Measurements from ENCODE around the gene VAMP8.

Gene VAMP8

DNA sequence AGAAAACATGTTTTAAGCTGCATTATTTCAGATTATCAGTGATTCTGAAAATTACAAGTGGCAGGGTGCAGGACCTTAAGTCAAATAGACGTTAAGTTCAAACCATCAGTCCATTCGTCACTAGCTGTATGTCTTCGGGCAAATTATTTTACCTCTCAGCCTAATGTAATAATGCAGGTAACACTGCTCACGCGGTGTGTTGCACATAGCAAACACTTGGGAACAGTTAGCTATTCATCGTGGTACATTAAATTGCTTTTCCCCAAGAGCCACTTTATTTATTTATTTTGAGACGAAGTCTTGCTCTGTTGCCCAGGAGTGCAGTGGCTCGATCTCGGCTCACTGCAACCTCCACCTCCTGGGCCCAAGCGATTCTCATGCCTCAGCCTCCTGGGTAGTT, 28.3 kb upstream of the VAMP8 start:
- ATAC-seq (ENCODE audit: insufficient read depth, low read depth): no peak
- H3K27ac ChIP-seq (ENCODE audit: low read length): no peak overlapping the region
- no peak overlapping the region for H2AFZ ChIP-seq (ENCODE audit: low read depth, low read length)
- no peak overlapping the region for H3K4me3 ChIP-seq (ENCODE audit: low read depth in 1 of 2, low read length in 2 of 2)
- 0 out of 2 replicates have a peak, but pooled peaks cover 2% of the 10 kb centered on the region for H3K79me2 ChIP-seq (ENCODE audit: insufficient read depth, low read length)
- H3K4me2 ChIP-seq (ENCODE audit: insufficient read depth, low read length): no peak overlapping the region
- TF ChIP-seq EZH2 (IDR thresholded peaks at IDR 0.05; ENCODE audit: borderline replicate concordance, low read depth, low read length, severe bottlenecking): no peak
- TF ChIP-seq, protein P1, sequence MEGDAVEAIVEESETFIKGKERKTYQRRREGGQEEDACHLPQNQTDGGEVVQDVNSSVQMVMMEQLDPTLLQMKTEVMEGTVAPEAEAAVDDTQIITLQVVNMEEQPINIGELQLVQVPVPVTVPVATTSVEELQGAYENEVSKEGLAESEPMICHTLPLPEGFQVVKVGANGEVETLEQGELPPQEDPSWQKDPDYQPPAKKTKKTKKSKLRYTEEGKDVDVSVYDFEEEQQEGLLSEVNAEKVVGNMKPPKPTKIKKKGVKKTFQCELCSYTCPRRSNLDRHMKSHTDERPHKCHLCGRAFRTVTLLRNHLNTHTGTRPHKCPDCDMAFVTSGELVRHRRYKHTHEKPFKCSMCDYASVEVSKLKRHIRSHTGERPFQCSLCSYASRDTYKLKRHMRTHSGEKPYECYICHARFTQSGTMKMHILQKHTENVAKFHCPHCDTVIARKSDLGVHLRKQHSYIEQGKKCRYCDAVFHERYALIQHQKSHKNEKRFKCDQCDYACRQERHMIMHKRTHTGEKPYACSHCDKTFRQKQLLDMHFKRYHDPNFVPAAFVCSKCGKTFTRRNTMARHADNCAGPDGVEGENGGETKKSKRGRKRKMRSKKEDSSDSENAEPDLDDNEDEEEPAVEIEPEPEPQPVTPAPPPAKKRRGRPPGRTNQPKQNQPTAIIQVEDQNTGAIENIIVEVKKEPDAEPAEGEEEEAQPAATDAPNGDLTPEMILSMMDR (IDR thresholded peaks at IDR 0.05; ENCODE audit: borderline replicate concordance, extremely low read depth, low read length, poor library complexity, severe bottlenecking): no peak
- DNase-seq: no peak
- no peaks in the 10 kb centered on the region for H3K9me3 ChIP-seq (ENCODE audit: insufficient read depth, low read length, severe bottlenecking)
- H3K27me3 ChIP-seq (ENCODE audit: insufficient read depth, low read length, poor library complexity): no peaks in the 10 kb centered on the region
- no peak overlapping the region for H3K9ac ChIP-seq (ENCODE audit: low read depth, low read length)
- H3K36me3 ChIP-seq (ENCODE audit: insufficient read depth, low read length): peaks cover 66% of the 10 kb centered on the region
- H3K4me1 ChIP-seq (ENCODE audit: insufficient read depth, low read length): no peaks in the 10 kb centered on the region
- H4K20me1 ChIP-seq (ENCODE audit: insufficient read depth, low read length): peaks cover 12% of the 10 kb centered on the region; the same call in 1 of the 2 replicates

DNA sequence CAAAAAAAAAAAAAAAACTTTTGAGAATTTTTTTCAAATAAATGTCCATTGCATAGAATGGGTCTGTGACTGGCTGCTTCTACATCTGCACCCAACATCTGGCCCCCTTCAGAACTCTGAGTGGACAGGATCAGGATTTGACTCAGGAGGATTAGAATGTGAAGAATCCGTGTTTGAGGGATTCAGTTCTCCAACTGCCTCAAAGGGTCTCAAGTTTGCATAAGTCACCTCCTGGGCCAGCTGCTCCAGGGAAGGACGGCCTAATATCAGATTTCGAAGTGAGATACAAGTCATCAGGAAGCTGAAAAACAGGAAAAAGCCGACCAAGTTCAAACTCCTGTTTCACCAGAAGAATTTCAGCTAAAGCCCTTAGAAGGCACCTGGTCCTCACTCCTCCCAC, 27.6 kb upstream of the VAMP8 start:
- Histone ChIP-seq H3K4me3 (ENCODE audit: low read depth in 1 of 2, low read length in 2 of 2) (no peak overlapping the region), H3K27ac (ENCODE audit: low read length) (no peak overlapping the region), H3K79me2 (ENCODE audit: insufficient read depth, low read length) (0 out of 2 replicates have a peak, but pooled peaks cover 2% of the 10 kb centered on the region), H4K20me1 (ENCODE audit: insufficient read depth, low read length) (peaks cover 7% of the 10 kb centered on the region; the same call in 1 of the 2 replicates), H2AFZ (ENCODE audit: low read depth, low read length) (no peak overlapping the region), H3K9ac (ENCODE audit: low read depth, low read length) (no peak overlapping the region), H3K27me3 (ENCODE audit: insufficient read depth, low read length, poor library complexity) (no peaks in the 10 kb centered on the region), H3K4me2 (ENCODE audit: insufficient read depth, low read length) (no peak overlapping the region), H3K4me1 (ENCODE audit: insufficient read depth, low read length) (no peaks in the 10 kb centered on the region), H3K36me3 (ENCODE audit: insufficient read depth, low read length) (peaks cover 66% of the 10 kb centered on the region), H3K9me3 (ENCODE audit: insufficient read depth, low read length, severe bottlenecking) (no peaks in the 10 kb centered on the region)
- TF ChIP-seq EZH2 (IDR thresholded peaks at IDR 0.05; ENCODE audit: borderline replicate concordance, low read depth, low read length, severe bottlenecking): no peak
- TF ChIP-seq, protein P1 (IDR thresholded peaks at IDR 0.05; ENCODE audit: borderline replicate concordance, extremely low read depth, low read length, poor library complexity, severe bottlenecking): no peak
- DNase-seq (no peak), ATAC-seq (ENCODE audit: insufficient read depth, low read depth) (no peak)

DNA sequence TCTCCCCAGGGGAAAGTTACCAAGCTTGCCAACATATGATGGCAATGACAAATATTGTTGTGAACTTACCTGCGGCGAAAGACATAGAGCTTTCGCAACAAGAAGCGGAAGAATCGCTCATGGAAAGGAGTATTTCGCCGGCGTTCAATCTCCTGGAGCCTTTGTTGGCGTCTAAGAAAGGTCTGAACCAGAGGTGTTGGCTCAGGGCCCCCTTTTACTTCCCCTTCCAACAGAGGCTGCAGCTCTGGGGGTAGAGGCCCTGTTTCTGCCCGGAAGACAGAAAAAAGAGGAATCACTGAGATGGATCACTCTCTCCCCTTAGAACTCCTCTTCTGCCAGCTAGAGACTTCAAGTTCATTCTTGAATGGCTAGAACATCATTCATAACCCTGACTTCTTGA, 26.9 kb upstream of the VAMP8 start:
- H3K9me3 ChIP-seq (ENCODE audit: insufficient read depth, low read length, severe bottlenecking): no peaks in the 10 kb centered on the region
- H3K79me2 ChIP-seq (ENCODE audit: insufficient read depth, low read length): 0 out of 2 replicates have a peak, but pooled peaks cover 2% of the 10 kb centered on the region
- H3K4me1 ChIP-seq (ENCODE audit: insufficient read depth, low read length): no peaks in the 10 kb centered on the region
- H3K27ac ChIP-seq (ENCODE audit: low read length): no peak overlapping the region
- H3K4me2 ChIP-seq (ENCODE audit: insufficient read depth, low read length): no peak overlapping the region
- ATAC-seq (ENCODE audit: insufficient read depth, low read depth) (no peak), DNase-seq (no peak)
- no peak overlapping the region for H3K4me3 ChIP-seq (ENCODE audit: low read depth in 1 of 2, low read length in 2 of 2)
- H3K27me3 ChIP-seq (ENCODE audit: insufficient read depth, low read length, poor library complexity): no peaks in the 10 kb centered on the region
- H3K9ac ChIP-seq (ENCODE audit: low read depth, low read length): no peak overlapping the region
- H2AFZ ChIP-seq (ENCODE audit: low read depth, low read length): no peak overlapping the region
- peaks cover 66% of the 10 kb centered on the region for H3K36me3 ChIP-seq (ENCODE audit: insufficient read depth, low read length)
- TF ChIP-seq, protein P1 (IDR thresholded peaks at IDR 0.05; ENCODE audit: borderline replicate concordance, extremely low read depth, low read length, poor library complexity, severe bottlenecking): no peak
- TF ChIP-seq EZH2 (IDR thresholded peaks at IDR 0.05; ENCODE audit: borderline replicate concordance, low read depth, low read length, severe bottlenecking): no peak
- H4K20me1 ChIP-seq (ENCODE audit: insufficient read depth, low read length): peaks cover 4% of the 10 kb centered on the region; the same call in 1 of the 2 replicates
